AG09319 (cell line): ENCODE results near the gene HDAC4.

Source experiments
- DNase-seq: peaks from one replicate; pipeline ENCODE4 v3.0.0-alpha.2; 2010; ENCODE audit warnings: low read depth; ENCODE audit errors: extremely low read depth
- TF ChIP-seq, protein P1 (sequence below): IDR thresholded peaks from 2 replicates; pipeline ENCODE4 v1.5.1; 2011; ENCODE audit warnings: low read depth, mild to moderate bottlenecking, inconsistent platforms, low read length, moderate library complexity

HDAC4 gene

DNA sequence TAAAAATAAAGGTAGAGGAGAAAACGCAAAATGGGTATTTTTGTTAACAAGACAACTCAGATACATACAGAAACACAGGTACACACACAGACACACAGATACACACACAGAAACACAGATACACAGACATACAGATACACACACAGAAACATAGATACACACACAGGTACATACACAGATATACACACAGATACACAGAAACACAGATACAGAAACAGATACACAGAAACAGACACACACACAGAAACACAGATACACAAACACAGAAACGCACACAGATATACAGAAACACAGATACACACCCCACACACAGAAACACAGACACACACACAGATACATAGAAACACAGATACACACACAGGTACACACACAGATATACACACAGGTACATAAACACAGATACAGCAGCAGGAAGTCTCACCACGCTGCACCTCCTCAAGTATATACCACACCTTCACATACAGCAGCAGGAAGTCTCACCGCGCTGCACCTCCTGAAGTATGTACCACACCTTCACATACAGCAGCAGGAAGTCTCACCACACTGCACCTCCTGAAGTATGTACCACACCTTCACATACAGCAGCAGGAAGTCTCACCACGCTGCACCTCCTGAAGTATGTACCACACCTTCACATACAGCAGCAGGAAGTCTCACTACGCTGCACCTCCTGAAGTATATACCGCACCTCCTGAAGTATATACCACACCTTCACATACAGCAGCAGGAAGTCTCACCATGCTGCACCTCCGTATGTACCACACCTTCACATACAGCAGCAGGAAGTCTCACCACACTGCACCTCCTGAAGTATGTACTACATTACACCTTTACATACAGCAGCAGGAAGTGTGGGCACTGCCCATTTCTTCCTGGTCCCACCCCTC, 250.5 kb downstream of the HDAC4 start:
- TF ChIP-seq, protein P1, sequence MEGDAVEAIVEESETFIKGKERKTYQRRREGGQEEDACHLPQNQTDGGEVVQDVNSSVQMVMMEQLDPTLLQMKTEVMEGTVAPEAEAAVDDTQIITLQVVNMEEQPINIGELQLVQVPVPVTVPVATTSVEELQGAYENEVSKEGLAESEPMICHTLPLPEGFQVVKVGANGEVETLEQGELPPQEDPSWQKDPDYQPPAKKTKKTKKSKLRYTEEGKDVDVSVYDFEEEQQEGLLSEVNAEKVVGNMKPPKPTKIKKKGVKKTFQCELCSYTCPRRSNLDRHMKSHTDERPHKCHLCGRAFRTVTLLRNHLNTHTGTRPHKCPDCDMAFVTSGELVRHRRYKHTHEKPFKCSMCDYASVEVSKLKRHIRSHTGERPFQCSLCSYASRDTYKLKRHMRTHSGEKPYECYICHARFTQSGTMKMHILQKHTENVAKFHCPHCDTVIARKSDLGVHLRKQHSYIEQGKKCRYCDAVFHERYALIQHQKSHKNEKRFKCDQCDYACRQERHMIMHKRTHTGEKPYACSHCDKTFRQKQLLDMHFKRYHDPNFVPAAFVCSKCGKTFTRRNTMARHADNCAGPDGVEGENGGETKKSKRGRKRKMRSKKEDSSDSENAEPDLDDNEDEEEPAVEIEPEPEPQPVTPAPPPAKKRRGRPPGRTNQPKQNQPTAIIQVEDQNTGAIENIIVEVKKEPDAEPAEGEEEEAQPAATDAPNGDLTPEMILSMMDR: no peak
- no peak for DNase-seq

DNA sequence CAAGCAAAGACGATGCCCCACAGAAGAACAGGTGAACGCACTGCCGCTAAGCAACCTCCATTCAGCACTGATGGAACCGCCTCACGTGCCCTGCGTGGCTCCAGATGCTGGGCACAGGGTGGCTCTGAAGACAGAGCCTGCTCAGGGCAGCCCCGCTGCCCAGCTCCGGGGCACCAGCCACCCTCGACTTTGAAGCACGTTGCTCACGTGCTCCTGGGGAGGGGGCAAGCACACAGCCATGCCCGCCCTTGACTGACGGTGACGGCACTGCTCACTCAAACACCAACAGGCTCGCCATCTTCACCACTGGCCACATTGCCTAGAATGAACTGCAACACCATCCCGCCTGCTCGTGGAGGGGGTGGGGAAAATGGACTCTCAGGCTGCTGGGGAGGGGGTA, 251.3 kb downstream of the HDAC4 start:
- TF ChIP-seq, protein P1: no peak
- no peak for DNase-seq

DNA sequence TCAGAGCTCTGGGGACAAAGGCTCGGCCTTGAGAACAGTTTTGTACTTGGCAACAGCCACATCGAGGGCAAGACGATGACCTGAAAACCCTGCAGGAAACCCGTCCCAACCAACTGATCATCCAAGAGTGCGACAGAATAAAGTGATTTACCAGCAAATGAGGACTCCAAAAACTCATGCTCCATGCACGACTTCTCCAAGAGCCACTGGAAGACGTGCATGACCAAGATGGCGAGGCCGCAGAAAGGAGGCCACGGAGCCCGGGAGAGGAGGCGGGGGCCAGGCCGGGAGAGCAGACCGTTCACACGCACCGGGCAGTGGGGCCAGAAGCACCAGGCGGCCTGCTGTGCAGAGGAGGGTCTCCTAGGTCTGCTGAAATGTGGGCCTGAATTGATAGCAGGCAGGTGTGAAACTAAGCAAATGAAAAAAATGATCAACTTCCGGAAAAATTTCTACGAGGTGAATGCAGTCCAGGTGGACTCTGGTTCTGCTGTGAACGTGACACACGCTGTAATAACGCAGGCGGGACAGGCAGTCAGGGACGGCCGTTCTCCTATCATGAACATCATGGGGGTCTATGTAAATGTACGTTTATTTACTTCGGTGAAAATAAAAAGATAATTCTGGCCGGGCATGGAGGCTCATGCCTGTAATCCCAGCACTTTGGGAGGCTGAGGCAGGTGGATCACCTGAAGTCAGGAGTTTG, 252.2 kb downstream of the HDAC4 start:
- no peak for DNase-seq
- TF ChIP-seq, protein P1: no peak

DNA sequence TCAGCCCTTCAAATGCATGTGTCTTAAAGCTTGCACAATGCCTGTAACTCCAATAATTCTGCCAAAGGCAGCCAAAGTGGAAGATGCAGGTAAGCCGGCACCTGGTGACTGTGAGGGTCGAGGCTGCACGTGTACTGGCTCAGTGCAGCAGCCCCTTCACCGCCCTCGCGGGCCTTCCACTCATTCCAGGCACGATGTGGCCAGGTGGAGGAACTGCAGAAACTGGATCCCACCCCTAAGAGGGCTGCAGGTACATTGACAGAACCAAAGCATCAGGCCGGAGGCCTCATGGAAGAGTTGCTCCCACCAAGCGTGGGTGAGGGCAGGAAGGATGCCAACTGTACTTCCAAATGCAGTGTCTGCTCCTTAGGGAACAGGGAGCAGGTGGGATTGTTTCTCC, 253.4 kb downstream of the HDAC4 start:
- DNase-seq: no peak
- TF ChIP-seq, protein P1: no peak

DNA sequence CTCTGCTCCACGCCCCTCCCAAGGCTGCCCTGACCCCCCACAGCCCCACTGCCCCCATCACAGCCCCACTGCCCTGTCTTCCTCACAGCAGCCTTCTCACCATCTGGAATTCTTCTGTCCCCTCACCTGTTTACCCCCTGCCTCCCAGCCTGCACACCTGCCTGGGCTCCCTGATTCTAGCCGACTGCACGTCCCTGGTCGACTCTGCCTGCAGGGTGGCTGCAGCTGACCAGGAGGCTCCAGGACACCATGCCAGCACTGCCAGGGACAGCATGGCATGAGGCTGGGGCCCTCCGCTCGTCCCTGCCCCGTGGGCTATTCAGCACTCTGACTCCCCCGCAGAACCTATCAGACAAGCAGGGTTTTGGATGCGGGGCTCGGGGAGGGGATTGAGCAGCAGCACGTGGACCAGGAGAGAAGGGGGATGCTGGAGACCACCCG, 254.1 kb downstream of the HDAC4 start:
- TF ChIP-seq, protein P1: no peak
- no peak for DNase-seq

DNA sequence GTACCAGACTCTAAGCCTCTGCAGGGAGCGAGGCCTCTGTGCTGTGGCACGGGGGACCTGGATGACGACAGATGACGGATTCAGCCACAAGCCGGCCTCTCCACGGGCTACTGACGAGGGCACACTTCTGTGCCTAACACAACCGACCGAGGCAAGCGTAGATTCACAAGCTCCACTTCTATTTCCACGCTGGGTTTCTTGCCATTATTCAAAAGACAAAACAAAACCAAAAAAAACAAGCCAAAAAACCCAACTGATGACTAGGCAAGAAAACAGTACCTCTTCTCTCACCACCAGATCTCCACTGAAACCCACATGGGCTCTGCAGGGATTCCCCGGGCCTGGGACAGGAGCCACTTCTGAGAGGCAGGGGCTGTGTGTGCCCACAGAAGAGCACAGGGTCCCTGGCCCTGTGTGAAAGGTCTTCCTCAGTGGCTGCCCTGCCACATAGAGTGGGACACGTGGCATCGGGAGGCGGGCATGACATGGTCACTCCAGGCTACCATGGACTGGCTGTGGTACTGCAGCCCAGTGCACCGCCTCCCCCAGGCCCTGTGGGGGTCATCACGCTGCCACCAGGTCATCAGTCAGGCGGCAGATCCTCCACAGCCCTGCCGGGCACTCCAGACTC, 254.7 kb downstream of the HDAC4 start:
- TF ChIP-seq, protein P1: no peak
- DNase-seq: no peak
